MM.1S (cell line): Measurements from ENCODE around the gene NXPH1.

Source experiments
- DNase-seq: peaks from one replicate; pipeline ENCODE4 v3.0.0-alpha.2; 2015
- H2AFZ ChIP-seq: fragments of 300-600 bp; sonication (generic); 2 replicates; pipeline ENCODE4 v1.6.0; 2016; ENCODE audit warnings: antibody characterized with exemption, low read length
- H3F3A ChIP-seq: fragments of 300-600 bp; sonication (generic); 2 replicates; pipeline ENCODE4 v1.6.1; 2016; ENCODE audit warnings: mild to moderate bottlenecking, antibody characterized with exemption, low read length, moderate library complexity, mixed read lengths; ENCODE audit not compliant: insufficient read depth
- H3K27ac ChIP-seq: fragments of 300-600 bp; sonication (generic); 2 replicates; pipeline ENCODE4 v1.5.1; 2016; ENCODE audit warnings: mild to moderate bottlenecking, low read length
- H3K27me3 ChIP-seq: fragments of 300-600 bp; sonication (generic); replicated peaks from 2 replicates; pipeline ENCODE4 v1.6.0; 2016; ENCODE audit warnings: low read length; ENCODE audit not compliant: insufficient read depth
- H3K36me3 ChIP-seq: fragments of 300-600 bp; sonication (generic); replicated peaks from 2 replicates; pipeline ENCODE4 v1.6.1; 2016; ENCODE audit warnings: mild to moderate bottlenecking, low read length, mixed read lengths; ENCODE audit not compliant: insufficient read depth
- H3K4me1 ChIP-seq: fragments of 300-600 bp; sonication (generic); 2 replicates; pipeline ENCODE4 v1.6.1; 2016; ENCODE audit warnings: low read length, mixed read lengths
- H3K4me2 ChIP-seq: fragments of 300-600 bp; sonication (generic); 2 replicates; pipeline ENCODE4 v1.6.0; 2016; ENCODE audit warnings: low read depth, low read length
- H3K4me3 ChIP-seq: fragments of 300-600 bp; sonication (generic); 2 replicates; pipeline ENCODE4 v1.5.1; 2016; ENCODE audit warnings: low read length, mixed read lengths
- H3K79me2 ChIP-seq: fragments of 300-600 bp; sonication (generic); 2 replicates; pipeline ENCODE4 v1.6.1; 2016; ENCODE audit warnings: mixed run types, low read length, mixed read lengths
- H3K9ac ChIP-seq: fragments of 300-600 bp; sonication (generic); 2 replicates; pipeline ENCODE4 v1.6.1; 2016; ENCODE audit warnings: low read length, mixed read lengths
- H3K9me2 ChIP-seq: fragments of 300-600 bp; sonication (generic); replicated peaks from 2 replicates; pipeline ENCODE4 v1.6.1; 2016; ENCODE audit warnings: mild to moderate bottlenecking, low read length, mixed read lengths; ENCODE audit not compliant: insufficient read depth
- H3K9me3 ChIP-seq: fragments of 300-600 bp; sonication (generic); replicated peaks from 2 replicates; pipeline ENCODE4 v1.6.1; 2016; ENCODE audit warnings: mild to moderate bottlenecking, low read length, mixed read lengths; ENCODE audit not compliant: insufficient read depth
- H4K20me1 ChIP-seq: fragments of 300-600 bp; sonication (generic); 2 replicates; pipeline ENCODE4 v1.6.1; 2016; ENCODE audit warnings: mild to moderate bottlenecking, low read length, moderate library complexity, mixed read lengths; ENCODE audit not compliant: insufficient read depth
- EZH2 ChIP-seq: fragments of 300-600 bp; sonication (generic); optimal IDR thresholded peaks from 2 replicates; pipeline ENCODE3; 2017; ENCODE audit warnings: low read depth, mild to moderate bottlenecking, antibody characterized with exemption, low read length, mixed read lengths
- EZH2phosphoT487 ChIP-seq: fragments of 300-600 bp; sonication (generic); IDR thresholded peaks from 2 replicates; pipeline ENCODE4 v1.6.1; 2018; ENCODE audit warnings: antibody characterized with exemption, low read length
- TF ChIP-seq, protein P1 (sequence below): fragments of 300-600 bp; sonication (generic); IDR thresholded peaks from 2 replicates; pipeline ENCODE4 v1.5.1; 2016; ENCODE audit warnings: antibody characterized with exemption, low read length, mixed read lengths

The NXPH1 gene

GRCh38 chr7:8500286-8500685 is 66.9 kb downstream of the NXPH1 start:
- no peak overlapping the region for H2AFZ ChIP-seq
- H3K79me2 ChIP-seq: no peaks in the 10 kb centered on the region
- TF ChIP-seq, protein P1, sequence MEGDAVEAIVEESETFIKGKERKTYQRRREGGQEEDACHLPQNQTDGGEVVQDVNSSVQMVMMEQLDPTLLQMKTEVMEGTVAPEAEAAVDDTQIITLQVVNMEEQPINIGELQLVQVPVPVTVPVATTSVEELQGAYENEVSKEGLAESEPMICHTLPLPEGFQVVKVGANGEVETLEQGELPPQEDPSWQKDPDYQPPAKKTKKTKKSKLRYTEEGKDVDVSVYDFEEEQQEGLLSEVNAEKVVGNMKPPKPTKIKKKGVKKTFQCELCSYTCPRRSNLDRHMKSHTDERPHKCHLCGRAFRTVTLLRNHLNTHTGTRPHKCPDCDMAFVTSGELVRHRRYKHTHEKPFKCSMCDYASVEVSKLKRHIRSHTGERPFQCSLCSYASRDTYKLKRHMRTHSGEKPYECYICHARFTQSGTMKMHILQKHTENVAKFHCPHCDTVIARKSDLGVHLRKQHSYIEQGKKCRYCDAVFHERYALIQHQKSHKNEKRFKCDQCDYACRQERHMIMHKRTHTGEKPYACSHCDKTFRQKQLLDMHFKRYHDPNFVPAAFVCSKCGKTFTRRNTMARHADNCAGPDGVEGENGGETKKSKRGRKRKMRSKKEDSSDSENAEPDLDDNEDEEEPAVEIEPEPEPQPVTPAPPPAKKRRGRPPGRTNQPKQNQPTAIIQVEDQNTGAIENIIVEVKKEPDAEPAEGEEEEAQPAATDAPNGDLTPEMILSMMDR: no peak
- no peak for TF ChIP-seq EZH2
- TF ChIP-seq EZH2phosphoT487: no peak
- no peaks in the 10 kb centered on the region for H4K20me1 ChIP-seq
- no peak overlapping the region for H3K9ac ChIP-seq
- H3K9me3 ChIP-seq: no peaks in the 10 kb centered on the region
- no peaks in the 10 kb centered on the region for H3K36me3 ChIP-seq
- no peak overlapping the region for H3K27ac ChIP-seq
- H3K9me2 ChIP-seq: no peaks in the 10 kb centered on the region
- no peaks in the 10 kb centered on the region for H3K4me1 ChIP-seq
- no peaks in the 10 kb centered on the region for H3K27me3 ChIP-seq
- no peak for DNase-seq
- no peaks in the 10 kb centered on the region for H3F3A ChIP-seq
- H3K4me3 ChIP-seq: no peak overlapping the region
- no peak overlapping the region for H3K4me2 ChIP-seq

GRCh38 chr7:8507566-8507965 is 74.2 kb downstream of the NXPH1 start:
- no peak overlapping the region for H3K27ac ChIP-seq
- H3K9me3 ChIP-seq: no peaks in the 10 kb centered on the region
- H3K9me2 ChIP-seq: no peaks in the 10 kb centered on the region

GRCh38 chr7:8509621-8510020 is 76.2 kb downstream of the NXPH1 start:
- Histone ChIP-seq H3K4me3 (no peak overlapping the region), H3K27ac (no peak overlapping the region), H3F3A (no peaks in the 10 kb centered on the region), H2AFZ (no peak overlapping the region), H3K9me3 (no peaks in the 10 kb centered on the region), H3K4me1 (no peaks in the 10 kb centered on the region), H3K36me3 (no peaks in the 10 kb centered on the region), H3K27me3 (no peaks in the 10 kb centered on the region), H4K20me1 (no peaks in the 10 kb centered on the region), H3K4me2 (no peak overlapping the region), H3K79me2 (no peaks in the 10 kb centered on the region), H3K9me2 (no peaks in the 10 kb centered on the region), H3K9ac (no peak overlapping the region)
- TF ChIP-seq EZH2phosphoT487 (no peak), EZH2 (no peak)
- TF ChIP-seq, protein P1: no peak
- DNase-seq: no peak

More at GRCh38 chr7:8507566-8507965, 74.2 kb downstream of the NXPH1 start:
- Histone ChIP-seq H3K79me2 (no peaks in the 10 kb centered on the region), H4K20me1 (no peaks in the 10 kb centered on the region), H3K4me2 (no peak overlapping the region), H3K4me3 (no peak overlapping the region), H3K9ac (no peak overlapping the region), H3K4me1 (no peaks in the 10 kb centered on the region), H3F3A (no peaks in the 10 kb centered on the region), H3K27me3 (no peaks in the 10 kb centered on the region), H3K36me3 (no peaks in the 10 kb centered on the region), H2AFZ (no peak overlapping the region)
- TF ChIP-seq, protein P1: no peak
- TF ChIP-seq EZH2phosphoT487: no peak
- DNase-seq: no peak

GRCh38 chr7:8511855-8512254 is 78.4 kb downstream of the NXPH1 start:
- Histone ChIP-seq H3K4me1 (no peaks in the 10 kb centered on the region), H3K27ac (no peak overlapping the region), H4K20me1 (no peaks in the 10 kb centered on the region), H3K9ac (no peak overlapping the region), H3K9me3 (no peaks in the 10 kb centered on the region), H3K27me3 (no peaks in the 10 kb centered on the region), H3K36me3 (no peaks in the 10 kb centered on the region), H2AFZ (no peak overlapping the region), H3K9me2 (no peaks in the 10 kb centered on the region), H3K4me3 (no peak overlapping the region), H3K4me2 (no peak overlapping the region), H3F3A (no peaks in the 10 kb centered on the region), H3K79me2 (no peaks in the 10 kb centered on the region)
- TF ChIP-seq, protein P1: no peak
- no peak for TF ChIP-seq EZH2phosphoT487
- DNase-seq: no peak
